GM12873 (cell line): ENCODE measurements around the gene LATS2.

ENCODE experiments used
- CTCF ChIP-seq: IDR thresholded peaks from 2 replicates; pipeline ENCODE4 v1.5.1; 2012; ENCODE audit warnings: low read depth, mild to moderate bottlenecking, moderate library complexity, low read length, control low read depth; ENCODE audit not compliant: insufficient read depth; ENCODE audit errors: missing control alignments

Gene LATS2

GRCh38 chr13:20997301-20998161 lies 63.9 kb downstream of the LATS2 start:
- TF ChIP-seq CTCF, result no peak

- no peak for TF ChIP-seq CTCF
These were observed 66.0 kb downstream of the LATS2 start for GRCh38 chr13:20995245-20995838.

GRCh38 chr13:20994441-20994821 lies 67.0 kb downstream of the LATS2 start:
- TF ChIP-seq CTCF, result no peak

DNA sequence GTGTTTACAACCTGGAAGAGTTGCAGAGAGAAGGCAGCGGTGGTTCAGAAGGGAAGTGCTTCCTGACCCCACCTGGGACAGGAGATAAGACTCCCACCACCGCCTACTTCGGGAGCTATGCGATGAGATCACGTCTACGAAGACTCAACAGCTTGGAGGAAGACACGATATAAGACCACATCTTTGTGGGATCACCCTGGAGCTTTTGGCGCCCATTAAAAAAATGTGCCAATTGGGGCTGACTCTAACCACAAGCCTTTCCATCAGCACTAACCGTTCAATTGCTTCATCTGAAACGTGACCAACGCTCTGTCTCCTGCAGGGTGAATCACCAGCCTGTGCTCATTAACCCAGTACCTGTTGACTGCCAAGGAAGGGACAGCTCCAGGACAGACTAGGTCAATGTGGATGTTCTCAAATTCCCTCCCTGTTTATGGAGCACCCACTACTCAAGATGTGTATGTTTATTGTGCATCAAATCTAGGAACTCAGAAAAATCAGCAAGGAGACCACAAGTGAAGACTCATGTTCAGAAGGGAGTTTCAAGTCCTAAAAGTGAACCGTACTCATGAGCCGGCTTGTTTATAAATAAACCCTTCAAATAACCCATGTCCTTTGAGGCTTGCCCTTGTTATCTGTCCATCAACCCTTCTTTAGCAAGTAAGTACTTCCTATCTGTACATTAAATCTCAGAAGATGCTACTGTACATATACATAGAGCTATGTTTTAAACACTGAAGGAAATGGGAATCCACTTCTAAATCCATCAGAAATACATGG lies 67.5 kb downstream of the LATS2 start:
- TF ChIP-seq CTCF, result no peak

DNA sequence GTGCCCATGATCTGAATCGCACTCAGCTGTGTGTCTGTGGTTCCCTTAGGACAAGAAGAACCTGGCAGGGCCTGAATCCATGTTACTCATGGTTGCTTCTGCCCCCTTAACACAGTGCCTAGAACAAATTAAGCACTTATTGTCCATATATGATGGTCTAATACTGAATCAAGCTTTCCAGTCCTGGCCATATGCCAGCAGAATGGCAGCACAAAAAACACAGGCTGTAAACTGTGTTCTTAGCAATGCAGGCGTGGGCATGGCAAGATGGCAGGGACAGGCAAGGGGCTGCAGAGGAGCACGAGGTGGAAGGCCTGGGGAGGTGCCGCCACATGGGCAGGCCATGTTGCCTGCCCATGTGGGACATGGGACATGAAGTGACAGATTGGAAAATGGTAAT lies 68.2 kb downstream of the LATS2 start:
- no peak for TF ChIP-seq CTCF

DNA sequence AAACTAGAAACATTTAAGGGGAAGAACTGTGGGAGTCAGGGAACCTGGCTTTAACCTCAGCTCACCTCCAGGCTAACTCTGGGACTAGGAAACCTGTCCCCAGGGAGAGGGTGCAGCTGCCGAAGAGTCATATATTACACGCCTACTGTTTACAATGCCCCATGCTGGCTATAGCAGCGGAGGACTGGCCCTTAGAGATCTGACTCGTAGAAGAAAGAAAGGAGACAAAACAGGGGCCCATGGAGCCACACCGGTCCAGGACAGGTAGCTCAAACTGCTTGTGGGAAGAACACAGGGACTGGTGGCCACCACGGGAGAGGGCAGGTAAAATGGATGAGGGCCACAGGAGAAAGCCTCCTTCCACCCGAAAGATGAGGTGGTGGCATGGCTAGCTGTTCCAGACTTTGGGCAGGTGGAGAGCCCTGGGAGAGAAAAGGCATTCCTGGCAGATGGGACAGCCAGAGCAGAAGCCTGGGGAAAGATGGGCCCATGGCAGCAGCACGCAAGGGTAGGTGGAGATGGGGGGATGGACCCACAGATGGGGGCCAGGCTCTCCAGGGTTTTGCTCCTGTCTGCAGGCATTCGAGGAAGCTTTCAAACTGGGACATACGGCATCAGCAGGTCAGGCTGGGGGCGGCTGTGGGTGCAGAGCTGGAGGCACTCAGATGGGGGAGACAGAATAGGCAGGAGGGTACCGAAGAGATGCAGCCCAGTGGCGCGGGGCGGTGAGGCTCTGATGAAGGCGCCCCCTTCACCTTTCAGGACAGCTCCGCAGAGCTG lies 69.5 kb downstream of the LATS2 start:
- TF ChIP-seq CTCF, result no peak
